NT2/D1 (cell line): ENCODE measurements around the gene NYAP1.

Source experiments
- SUZ12 ChIP-seq: IDR thresholded peaks from 2 replicates; pipeline ENCODE4 v1.6.1; 2011; ENCODE audit not compliant: insufficient read length, insufficient read depth; ENCODE audit errors: extremely low read depth
- YY1 ChIP-seq: IDR thresholded peaks from 2 replicates; pipeline ENCODE4 v1.6.1; 2011; ENCODE audit not compliant: insufficient read length, insufficient read depth
- ZNF274 ChIP-seq: IDR thresholded peaks from 2 replicates; pipeline ENCODE4 v1.6.1; 2011; ENCODE audit warnings: mild to moderate bottlenecking, low read depth, low read length

DNA sequence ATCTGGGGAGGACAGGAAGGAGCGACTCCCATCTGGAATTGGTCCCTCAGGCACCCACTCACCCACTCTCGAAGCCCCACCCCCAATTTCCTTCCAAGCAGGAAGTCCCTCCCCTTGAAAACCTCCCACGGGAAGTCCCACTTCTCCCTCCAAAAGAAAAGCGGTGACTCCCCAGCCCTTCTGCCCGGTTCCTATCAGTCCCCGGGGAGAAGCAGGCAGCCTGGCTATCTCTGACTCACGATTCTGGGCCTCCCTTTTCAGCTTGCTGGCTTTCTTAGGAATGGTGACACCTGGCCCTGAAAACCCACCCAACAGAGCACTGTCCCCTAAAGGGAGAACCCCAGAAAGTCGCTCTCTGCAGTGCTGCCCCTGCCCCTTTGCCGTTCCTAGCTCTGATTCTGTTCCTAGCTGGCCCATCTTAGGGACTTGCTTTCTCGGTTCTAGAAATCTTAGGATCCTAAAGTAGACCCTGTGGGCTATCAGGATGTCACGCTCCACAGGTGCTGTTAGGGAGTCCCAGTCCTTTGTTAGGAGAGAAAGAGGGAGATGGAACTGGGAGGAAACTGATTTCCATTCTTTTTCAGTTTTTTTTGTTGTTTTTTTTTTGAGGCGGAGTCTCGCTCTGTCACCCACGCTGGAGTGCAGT, 10.8 kb upstream of the NYAP1 start:
- TF ChIP-seq ZNF274 (no peak), YY1 (no peak), SUZ12 (no peak)
